Mesodermal cell (in vitro differentiated cells): ENCODE data around the gene CHERP. TPM values are rescaled to one million over a fixed set of nuclear protein-coding genes. Genes with fewer than 3 reads are reported as not detected.

Source experiments
- H3K27ac ChIP-seq: 2 replicates; pipeline ENCODE4 v1.7.0; 2013; ENCODE audit warnings: mild to moderate bottlenecking, low read depth, low read length, moderate library complexity; ENCODE audit not compliant: severe bottlenecking
- H3K36me3 ChIP-seq: 2 replicates; pipeline ENCODE4 v1.7.1; 2013; ENCODE audit warnings: mild to moderate bottlenecking, low read length, moderate library complexity; ENCODE audit not compliant: control insufficient read depth, insufficient read depth
- H3K4me1 ChIP-seq: one replicate; pipeline ENCODE4 v1.7.1; 2013; ENCODE audit warnings: mild to moderate bottlenecking, low read length; ENCODE audit not compliant: insufficient read depth, control insufficient read depth, poor library complexity, severe bottlenecking
- H3K4me3 ChIP-seq: 2 replicates; pipeline ENCODE4 v1.7.0; 2013; ENCODE audit warnings: low read length, control low read depth, mild to moderate bottlenecking; ENCODE audit not compliant: insufficient read depth, poor library complexity, severe bottlenecking; ENCODE audit errors: extremely low read depth
- H3K9me3 ChIP-seq: 2 replicates; pipeline ENCODE4 v1.7.1; 2013; ENCODE audit warnings: mild to moderate bottlenecking, low read length, moderate library complexity; ENCODE audit not compliant: control insufficient read depth
- WGBS, 2 experiments: methylation state at CpG; one replicate each; pipeline ENCODE4 v1.1.5; 2013; ENCODE audit warnings: missing lambda C conversion rate in 2 of 2; ENCODE audit not compliant: insufficient coverage in 2 of 2; 5-methylcytosine and 5-hydroxymethylcytosine counted together
- polyA plus RNA-seq, 2 experiments: library from polyadenylated mRNA; stranded (reverse); fragments of 50-300 nt; gene quantifications; one replicate each; pipeline ENCODE4 v1.2.3, GENCODE V29; 2013

The CHERP gene
- 47.7 TPM for polyA plus RNA-seq (2013, experiment 1 of 2)
- 36.3 TPM for polyA plus RNA-seq (2013, experiment 2 of 2)

DNA sequence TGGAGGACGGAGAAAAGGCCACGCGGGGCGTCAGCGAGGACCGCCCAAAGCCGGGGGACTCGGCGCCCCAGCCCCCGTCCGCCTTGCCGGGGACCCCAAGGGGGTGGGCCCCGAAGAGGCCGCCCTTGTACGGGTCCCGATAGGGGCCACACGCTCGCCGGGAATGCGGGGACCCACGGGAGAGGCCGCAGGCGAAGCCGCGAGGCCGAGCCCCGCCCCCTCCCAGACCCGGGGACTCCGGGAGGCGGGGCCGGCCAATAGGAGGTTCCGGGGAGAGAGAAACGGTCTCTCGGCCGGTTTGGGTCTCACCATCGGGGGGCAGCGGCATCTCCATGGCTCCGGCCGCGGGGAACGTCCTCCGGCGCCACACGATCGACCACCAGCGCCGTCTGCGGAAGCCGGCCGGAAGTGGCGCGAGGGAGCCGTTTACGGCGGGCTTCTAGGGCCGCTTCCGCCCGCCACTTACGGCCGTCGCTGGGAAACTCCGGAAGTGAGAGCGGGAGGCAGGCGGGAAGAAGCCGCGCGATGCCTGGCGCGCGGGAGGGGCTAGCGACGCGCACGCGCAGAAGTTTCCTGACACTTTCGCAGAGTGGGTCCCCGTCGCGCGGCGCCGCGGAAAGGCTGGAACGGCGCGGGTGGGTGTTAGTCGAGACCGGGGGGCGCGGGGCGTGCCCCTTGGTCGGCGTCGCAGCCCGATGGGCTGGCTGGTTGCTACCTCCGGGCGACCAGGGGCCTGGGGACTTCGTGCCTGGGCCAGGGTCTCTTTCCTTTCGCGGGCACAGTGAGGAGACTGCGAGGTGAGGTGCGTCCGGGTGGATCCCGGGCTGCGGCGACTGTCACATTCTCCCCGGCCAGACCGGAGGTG, at the start of gene CHERP:
Gene CHERP (minus strand): TSS at position 393 of the 865 bp plus-strand sequence. CDS start 59 bp downstream, at position 334.
- Histone ChIP-seq H3K4me3 (peak within 1 kb of the TSS; percentile 98), H3K9me3 (no peaks in the 10 kb centered on the region), H3K27ac (peak within 1 kb of the TSS; percentile 82), H3K4me1 (peaks cover 14% of the 10 kb centered on the region), H3K36me3 (peaks cover 37% of the 10 kb centered on the region)
- WGBS, 2 experiments: 0% methylated on average over 90 to 106 of the region's 108 CpGs

DNA sequence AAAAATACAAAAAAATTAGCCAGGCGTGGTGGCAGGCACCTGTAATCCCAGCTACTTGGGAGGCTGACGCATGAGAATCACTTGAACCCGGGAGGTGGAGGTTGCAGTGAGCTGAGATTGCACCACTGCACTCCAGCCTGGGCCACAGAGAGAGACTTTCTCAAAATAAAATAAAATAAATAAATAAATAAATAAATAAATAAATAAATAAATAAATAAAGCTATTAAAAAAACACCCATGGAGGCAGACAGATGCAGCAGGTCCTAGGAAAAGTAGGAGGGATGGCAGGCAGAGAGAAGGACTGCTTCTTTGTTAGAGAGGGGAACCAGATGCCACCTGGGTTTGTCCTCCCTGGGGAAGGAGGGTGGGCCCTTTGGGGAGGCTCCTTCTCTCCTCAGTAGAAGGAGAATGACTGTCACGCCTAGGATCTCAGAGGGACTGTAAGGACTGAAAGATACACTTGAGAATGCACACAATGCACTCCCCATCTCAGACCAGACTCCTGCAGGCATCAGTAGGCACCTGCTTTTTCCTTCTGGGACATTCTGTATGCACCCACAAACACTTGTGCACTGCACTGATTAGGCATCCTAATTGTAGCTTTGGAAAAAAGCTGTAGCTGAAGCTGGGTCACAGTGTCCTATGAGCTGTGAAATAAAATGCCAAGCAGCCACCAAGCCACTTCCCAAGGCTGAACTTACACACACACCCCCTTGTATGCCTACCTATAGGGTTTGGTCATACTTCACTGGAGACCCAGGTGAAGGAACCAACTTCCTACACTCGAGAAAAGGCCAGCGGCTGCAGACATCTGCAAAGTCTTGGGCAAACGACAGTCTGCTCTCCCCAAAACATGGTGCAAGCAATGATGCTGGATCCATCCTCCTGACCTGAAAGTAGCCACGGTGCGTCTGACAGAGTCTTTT, 48.9 kb upstream of the CHERP start:
- Histone ChIP-seq H3K27ac (no peak overlapping the region), H3K36me3 (no peaks in the 10 kb centered on the region), H3K4me3 (no peak overlapping the region), H3K4me1 (peaks cover 45% of the 10 kb centered on the region), H3K9me3 (no peaks in the 10 kb centered on the region)
- 83 to 89% methylated on average over 5 to 7 of the region's 9 CpGs for WGBS, 2 experiments

GRCh38 chr19:16589917-16590316, 47.7 kb upstream of the CHERP start:
- Histone ChIP-seq H3K4me1 (peaks cover 57% of the 10 kb centered on the region), H3K4me3 (no peak overlapping the region), H3K9me3 (no peaks in the 10 kb centered on the region), H3K27ac (no peak overlapping the region), H3K36me3 (no peaks in the 10 kb centered on the region)
- WGBS, 2 experiments: 83 to 92% methylated on average over 2 to 3 of the region's 3 CpGs

GRCh38 chr19:16588824-16589577, 46.8 kb upstream of the CHERP start:
- H3K9me3 ChIP-seq: no peaks in the 10 kb centered on the region
- no peaks in the 10 kb centered on the region for H3K36me3 ChIP-seq
- no peak overlapping the region for H3K27ac ChIP-seq
- H3K4me3 ChIP-seq: no peak overlapping the region
- peaks cover 66% of the 10 kb centered on the region for H3K4me1 ChIP-seq
- WGBS, 2 experiments: 89 to 98% methylated on average over 8 to 10 of the region's 11 CpGs

DNA sequence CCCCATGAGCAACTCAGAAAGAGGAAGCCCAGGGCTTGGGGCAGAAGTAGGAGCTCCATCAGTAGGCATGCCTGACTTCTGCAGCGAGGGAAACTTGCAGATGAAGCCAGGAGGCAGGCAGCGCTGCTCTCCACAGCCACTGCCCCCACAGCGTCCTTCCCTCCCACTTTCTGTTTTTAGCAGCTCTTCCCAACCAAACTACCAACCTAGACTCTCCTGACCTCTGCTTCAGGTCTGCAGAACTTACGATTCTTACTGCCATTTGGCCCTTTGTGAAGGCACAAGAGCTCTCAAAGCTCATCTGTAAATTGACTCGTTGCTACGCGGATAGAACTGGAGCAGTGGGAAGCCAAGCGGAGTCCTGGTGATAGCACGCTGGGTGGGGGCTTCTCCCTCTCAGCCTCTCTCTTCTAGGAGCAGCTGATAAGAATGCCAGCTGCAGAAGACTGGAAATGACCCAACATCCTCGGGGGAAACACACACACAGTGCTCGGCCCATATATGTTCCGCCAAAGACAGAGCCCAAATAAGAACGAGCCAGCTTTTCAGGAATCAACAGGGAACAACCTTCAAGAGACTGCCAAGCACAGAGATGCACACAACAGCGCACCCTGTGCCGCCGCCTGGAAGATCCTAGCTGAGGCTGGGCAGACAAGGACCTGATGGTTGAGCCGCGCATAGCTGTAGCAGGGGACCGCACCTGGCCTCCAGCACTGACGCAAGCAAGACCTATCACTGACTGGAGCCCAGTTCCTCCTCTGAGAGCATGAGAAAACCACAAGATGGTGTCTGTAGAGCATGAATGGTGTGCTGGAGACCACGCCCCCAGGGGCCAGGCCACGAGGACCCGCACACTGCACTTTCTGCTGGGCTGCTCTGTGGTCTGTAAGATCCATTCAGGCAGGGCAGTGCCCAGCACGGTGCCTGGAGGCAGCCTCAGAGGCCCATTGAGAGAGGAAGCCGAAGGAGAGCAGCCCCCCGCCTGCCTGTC, 45.9 kb upstream of the CHERP start:
- H3K9me3 ChIP-seq: no peaks in the 10 kb centered on the region
- no peak overlapping the region for H3K4me3 ChIP-seq
- peak overlapping the region; percentile 75 for H3K27ac ChIP-seq
- WGBS, 2 experiments: 85% methylated on average over 20 to 26 of the region's 26 CpGs
- no peaks in the 10 kb centered on the region for H3K36me3 ChIP-seq
- H3K4me1 ChIP-seq: peaks cover 72% of the 10 kb centered on the region

- H3K27ac ChIP-seq: peak overlapping the region; percentile 75
- H3K4me3 ChIP-seq: no peak overlapping the region
- WGBS, 2 experiments: 69 to 70% methylated on average over 12 to 14 of the region's 20 CpGs
- H3K36me3 ChIP-seq: no peaks in the 10 kb centered on the region
- H3K9me3 ChIP-seq: no peaks in the 10 kb centered on the region
- H3K4me1 ChIP-seq: peaks cover 64% of the 10 kb centered on the region
Measured at GRCh38 chr19:16586991-16587832, 45.0 kb upstream of the CHERP start.

- Histone ChIP-seq H3K36me3 (no peaks in the 10 kb centered on the region), H3K4me3 (no peak overlapping the region), H3K9me3 (no peaks in the 10 kb centered on the region), H3K4me1 (peaks cover 63% of the 10 kb centered on the region), H3K27ac (no peak overlapping the region)
- WGBS, 2 experiments: 92 to 95% methylated on average over 9 of the region's 9 CpGs
Measured at GRCh38 chr19:16586477-16586871, 44.2 kb upstream of the CHERP start.

DNA sequence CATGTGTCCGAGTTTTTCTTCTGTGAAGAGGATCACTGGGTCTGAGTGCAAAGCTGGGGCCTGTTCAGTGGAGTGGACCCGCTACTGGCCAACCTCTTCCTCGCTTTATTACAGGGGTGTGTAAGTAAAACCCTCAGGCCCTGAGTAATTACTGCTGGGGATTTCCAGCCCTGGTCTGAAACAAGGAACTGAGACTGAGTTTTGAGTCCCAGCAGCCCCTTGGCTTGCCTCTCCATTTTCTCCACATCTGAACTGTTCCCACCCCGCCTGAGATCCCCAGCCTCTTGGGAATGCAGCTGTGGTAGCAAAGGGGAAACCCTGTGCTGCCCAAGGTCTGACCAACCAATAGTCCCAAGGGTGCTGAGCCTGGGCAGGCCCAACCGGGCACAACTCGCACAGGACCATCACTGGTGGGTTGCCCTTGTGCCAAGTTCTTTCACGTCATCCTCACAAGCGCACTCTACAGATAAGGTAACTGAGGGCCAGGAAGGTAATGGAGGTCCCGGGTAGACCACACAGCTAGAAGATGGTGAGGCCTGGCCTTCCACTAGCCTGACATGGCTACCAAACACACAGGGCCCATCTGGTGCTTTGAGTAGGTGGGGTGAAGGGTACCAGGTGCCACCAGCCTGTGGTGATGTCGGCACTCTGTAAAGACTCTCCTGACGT, 43.7 kb upstream of the CHERP start:
- H3K9me3 ChIP-seq: no peaks in the 10 kb centered on the region

More for the DNA sequence above, 43.7 kb upstream of the CHERP start:
- no peak overlapping the region for H3K4me3 ChIP-seq
- WGBS, 2 experiments: 93 to 97% methylated on average over 9 to 10 of the region's 11 CpGs
- peaks cover 63% of the 10 kb centered on the region for H3K4me1 ChIP-seq
- H3K27ac ChIP-seq: no peak overlapping the region
- H3K36me3 ChIP-seq: no peaks in the 10 kb centered on the region
